Mesangial cell (primary cell): ENCODE measurements around the gene UNG. TPM values are rescaled to one million over a fixed set of nuclear protein-coding genes. Genes with fewer than 3 reads are reported as not detected.

Experiments used
- total RNA-seq: library from RNA; depleted of rRNA; stranded (reverse); fragments of >200 nt; gene quantifications from 2 replicates; pipeline ENCODE4 v1.2.3, GENCODE V29; 2015

UNG gene
- total RNA-seq, result 41.2 and 86.9 TPM in 2 replicates

DNA sequence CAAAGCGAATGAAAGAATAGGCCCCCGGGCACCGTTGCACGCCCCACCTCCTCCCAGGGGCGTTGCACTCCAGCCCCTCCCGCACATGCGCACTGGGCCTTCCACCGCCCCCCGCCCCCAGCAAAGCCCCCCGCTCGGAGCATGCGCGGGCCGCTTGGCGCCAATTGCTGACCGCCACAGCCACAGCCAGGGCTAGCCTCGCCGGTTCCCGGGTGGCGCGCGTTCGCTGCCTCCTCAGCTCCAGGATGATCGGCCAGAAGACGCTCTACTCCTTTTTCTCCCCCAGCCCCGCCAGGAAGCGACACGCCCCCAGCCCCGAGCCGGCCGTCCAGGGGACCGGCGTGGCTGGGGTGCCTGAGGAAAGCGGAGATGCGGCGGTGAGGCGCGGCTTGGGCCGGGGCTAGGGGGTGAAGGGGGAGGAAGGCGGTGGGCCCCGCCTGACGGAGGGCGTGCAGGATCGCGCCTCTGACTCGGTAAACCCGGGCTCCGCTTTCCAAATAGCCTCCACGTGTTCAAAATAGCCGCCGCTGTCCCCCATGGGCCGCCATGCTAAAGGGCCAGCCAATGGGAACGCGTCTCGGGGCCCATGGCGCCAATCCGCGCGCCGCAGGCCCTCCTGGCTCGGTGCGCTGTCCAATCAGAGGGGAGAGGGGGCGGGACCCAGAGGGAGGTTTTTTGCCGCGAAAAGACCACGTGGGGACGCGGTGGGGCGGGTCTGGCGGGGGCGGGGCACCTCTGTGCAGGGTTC lies at the start of gene UNG:
Gene UNG, plus strand, starts transcription at position 163 of the 748 bp plus-strand sequence. Its CDS starts 83 bp downstream, at position 246.

DNA sequence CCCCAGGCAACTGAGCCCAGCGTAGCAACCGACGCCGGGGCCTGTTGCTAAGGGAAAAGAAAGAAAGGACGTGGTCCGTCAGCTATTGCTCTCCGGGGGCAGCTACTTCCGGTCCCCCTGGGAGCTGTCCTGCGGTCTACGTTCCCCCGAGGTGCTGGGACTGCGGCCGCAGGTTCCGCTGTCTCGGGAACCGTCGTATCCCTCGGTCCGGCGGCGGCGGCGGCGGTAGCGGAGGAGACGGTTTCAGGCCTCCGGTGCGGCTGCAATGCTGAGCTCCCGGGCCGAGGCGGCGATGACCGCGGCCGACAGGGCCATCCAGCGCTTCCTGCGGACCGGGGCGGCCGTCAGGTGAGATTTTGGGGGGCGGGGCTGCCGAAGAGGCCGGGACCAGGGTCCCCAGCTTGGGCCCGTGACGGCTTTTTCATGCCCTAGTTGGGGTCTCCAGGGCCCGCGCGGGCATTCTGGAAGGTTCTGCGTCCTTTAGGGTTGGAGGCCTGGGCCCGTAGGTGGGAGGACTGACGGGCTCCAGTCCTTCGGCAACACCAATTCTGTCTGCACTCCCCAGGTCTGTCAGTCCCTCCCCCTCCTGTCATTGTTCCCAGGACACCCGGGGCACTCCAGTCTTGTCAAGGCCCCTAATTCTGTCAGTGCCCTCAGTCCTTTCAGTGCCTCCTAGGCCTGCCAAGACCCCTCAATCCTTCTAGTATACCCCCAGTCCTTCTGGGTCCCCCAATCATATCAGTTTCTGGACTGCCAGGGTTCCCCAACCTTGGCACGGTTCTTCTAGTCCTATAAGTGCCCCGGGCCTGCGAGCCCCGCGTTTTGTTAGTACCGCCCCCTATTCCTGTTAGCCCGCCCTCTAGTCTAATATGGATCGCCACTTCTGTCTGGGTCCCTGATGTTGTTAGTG lies 44.7 kb upstream of the UNG start, which contains the start of gene USP30:
Gene USP30, plus strand, starts transcription at position 163 of the 910 bp plus-strand sequence. Its CDS starts 103 bp downstream, at position 266.

GRCh38 chr12:109093022-109093918 lies 4.1 kb upstream of the UNG start, which contains the start of gene ALKBH2:
Gene ALKBH2, minus strand, starts transcription at chr12:109093472. Its CDS starts 686 bp downstream, at chr12:109092786.

GRCh38 chr12:109115758-109116610 lies 18.6 kb downstream of the UNG start, which contains the start of gene ACACB:
Gene ACACB, plus strand, starts transcription at chr12:109116587. Its CDS starts 22,819 bp downstream, at chr12:109139406.

Other genes with a start within 250 kb of the UNG start
- gene SSH1, start 240.0 kb upstream of the UNG start, total RNA-seq, result 23.0 and 26.6 TPM in 2 replicates
- gene DAO, start 217.5 kb upstream of the UNG start, total RNA-seq, result not detected in 2 replicates
- not detected in 2 replicates for gene SVOP, start 76.5 kb upstream of the UNG start, total RNA-seq
- gene USP30, start 45.0 kb upstream of the UNG start, total RNA-seq, result 10.8 and 15.1 TPM in 2 replicates
- 23.7 and 26.2 TPM in 2 replicates for gene ALKBH2, start 4.1 kb upstream of the UNG start, total RNA-seq
- 1.6 and 2.7 TPM in 2 replicates for gene ACACB, start 19.0 kb downstream of the UNG start, total RNA-seq
- gene FOXN4, start 211.7 kb downstream of the UNG start, total RNA-seq, result not detected in 2 replicates